Activated CD8-positive, alpha-beta memory T cell treated with anti-CD3 and anti-CD28 coated beads, Interleukin-2, amount 50 U/mL, for 1 hour (primary cell): ENCODE measurements around the gene PDCD10.

ENCODE experiments used
- DNase-seq: peaks from one replicate; pipeline ENCODE4 v3.0.0-alpha.2; 2020; ENCODE audit errors: extremely low read depth

The PDCD10 gene

GRCh38 chr3:167735233-167736138, 794 bp upstream of the PDCD10 start, which contains the start of gene SERPINI1:
SERPINI1 (plus strand) TSS chr3:167735721; CDS start chr3:167789129, 53,408 bp downstream.
- DNase-seq = peak; percentile 33

- DNase-seq = no peak
Observed at GRCh38 chr3:167733961-167734497, 663 bp downstream of the PDCD10 start.

DNA sequence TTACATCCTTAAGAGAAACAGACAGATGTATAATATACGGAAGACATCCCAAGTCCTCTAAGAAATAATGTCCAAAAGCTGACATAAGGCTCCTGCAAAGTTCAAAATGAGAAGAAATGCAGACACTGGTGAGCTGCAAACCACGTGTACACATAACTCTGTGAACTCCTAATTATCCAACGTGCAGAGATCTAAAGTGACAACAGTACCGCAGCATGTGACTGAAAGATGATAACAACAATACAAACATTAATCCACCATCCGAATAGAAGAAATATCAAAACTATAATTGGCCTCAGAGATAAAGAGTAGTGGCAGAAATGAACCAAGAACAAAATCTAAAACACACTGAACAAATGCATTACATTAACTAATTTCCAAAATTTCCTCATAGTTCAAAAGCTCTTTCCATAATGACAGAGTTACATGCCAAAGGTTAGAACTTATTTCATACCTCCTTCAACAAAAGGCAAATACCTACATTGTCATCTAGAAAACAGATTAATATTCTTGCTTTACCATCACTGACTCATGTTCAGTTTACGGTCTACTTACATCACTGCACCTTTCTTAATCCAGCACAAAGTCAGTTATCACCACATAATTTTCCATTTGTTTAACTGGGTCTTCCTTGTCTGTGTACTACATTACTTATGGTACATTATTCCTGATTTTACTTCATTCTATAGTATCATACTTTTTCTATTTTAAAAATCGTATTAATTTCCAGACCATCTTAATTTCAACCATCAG, 2.2 kb downstream of the PDCD10 start:
- no peak for DNase-seq

DNA sequence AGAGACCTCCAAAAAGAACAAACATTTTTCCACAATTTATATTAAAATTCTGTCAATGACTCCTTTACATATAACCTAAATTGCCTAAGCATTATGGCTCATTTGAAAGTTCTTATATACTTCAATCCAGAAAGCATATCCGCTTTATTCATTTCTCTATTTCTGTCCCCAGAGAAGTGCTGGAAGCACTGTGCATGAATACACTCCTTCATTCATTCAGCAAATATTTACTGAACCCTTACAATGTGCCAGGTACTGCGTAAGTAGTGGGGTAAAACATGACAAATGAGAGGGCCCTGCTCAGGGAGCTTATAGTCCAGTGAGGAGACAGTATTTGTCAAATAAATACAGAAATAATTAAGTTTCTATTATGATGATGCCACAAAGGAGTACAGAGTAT, 3.3 kb downstream of the PDCD10 start:
- no peak for DNase-seq

DNA sequence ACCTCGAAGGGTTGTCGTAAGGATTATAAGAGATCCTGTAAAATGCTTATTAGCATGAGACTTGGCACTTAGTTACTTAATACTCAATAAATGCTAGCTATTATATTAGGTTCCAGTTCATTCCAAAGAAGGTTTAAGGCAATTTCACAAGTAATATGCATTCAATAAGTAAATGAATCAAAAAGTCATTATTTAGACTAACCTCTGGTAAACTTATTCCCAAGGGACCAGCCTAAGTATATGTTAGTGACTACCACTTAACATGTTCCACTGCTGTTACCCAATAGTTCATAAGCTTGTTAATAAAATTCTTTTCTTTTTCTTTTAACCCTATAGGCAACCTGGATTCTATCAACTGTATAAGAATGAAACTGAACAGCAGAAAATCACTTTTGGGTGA, 5.1 kb downstream of the PDCD10 start:
- no peak for DNase-seq

GRCh38 chr3:167728632-167729323, 5.9 kb downstream of the PDCD10 start:
- DNase-seq = no peak

DNA sequence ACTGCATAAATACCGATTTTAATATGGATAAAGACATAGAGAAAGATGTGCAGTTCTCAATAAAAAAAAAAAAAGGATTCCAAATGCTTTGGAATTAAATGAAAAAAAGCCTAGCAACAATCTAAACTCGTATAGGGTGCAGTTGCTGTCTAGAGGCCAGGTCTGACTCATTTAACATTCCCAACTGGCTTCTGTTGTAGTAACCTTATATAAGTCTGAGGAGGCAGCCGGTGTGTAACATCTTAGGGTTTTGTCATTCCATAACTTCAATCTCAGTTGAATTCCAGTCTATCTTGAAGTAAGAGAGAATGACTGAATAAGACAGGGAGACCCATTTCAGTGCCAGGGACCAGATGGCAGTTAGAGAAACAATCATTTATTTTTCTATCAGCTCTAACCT, 6.5 kb downstream of the PDCD10 start:
- DNase-seq = no peak

DNA sequence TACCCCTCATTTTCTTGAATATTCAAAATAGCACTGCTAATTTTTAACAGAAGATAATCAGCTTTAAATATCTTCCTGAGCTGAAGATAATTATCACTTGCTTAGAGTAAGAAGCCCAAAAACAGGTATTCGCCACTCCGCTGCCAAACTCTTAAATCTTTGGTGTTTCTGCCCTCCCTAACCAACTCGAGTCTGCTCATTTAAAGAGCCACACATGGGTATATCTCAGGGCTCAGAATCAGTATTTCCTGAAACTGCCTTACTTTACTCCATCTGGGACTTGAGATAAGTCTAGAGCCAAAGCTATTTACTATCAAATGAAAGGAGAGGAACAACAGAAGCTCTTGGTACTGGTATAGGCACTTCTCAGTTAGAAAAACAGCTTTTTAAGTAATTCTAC, 10.8 kb downstream of the PDCD10 start:
- DNase-seq = no peak

- no peak for DNase-seq
Observed at GRCh38 chr3:167723025-167723512, 11.6 kb downstream of the PDCD10 start.

- no peak for DNase-seq
Observed at GRCh38 chr3:167718582-167718981, 16.1 kb downstream of the PDCD10 start.

DNA sequence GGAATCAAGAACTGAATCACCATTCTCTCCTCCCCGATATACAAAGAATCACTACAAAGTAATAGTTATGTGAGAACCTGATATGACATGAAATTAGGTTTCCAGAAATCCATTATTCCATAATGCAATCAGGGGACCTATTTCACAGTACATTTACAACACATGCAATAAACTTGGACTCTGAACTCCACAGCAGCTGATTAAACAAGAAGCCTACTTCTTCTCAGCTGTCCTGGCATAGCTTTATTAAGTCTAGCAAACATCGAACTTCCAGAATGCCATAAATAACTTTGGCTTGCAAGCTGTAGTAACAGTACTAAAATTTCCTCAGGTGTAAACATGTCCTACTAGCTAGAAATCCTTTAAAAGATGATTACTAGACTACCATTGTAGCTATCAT, 17.8 kb downstream of the PDCD10 start:
- DNase-seq = no peak

DNA sequence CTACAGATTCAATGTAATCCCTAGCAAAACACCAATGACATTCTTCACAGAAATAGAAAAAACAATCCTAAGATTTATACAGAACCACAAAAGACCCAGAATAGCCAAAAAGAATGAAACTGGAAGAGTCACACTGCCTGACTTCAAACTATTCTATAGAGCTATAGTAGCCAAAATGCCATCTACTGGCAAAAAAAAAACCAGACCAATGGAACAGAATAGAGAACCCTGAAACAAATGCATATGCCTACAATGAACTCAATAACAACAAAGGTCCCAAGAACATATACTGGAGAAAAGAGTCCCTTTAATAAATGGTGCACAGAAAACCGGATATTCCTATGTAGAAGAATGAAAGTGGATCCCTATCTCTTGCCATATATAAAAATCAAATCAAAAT, 19.8 kb downstream of the PDCD10 start:
- no peak for DNase-seq

DNA sequence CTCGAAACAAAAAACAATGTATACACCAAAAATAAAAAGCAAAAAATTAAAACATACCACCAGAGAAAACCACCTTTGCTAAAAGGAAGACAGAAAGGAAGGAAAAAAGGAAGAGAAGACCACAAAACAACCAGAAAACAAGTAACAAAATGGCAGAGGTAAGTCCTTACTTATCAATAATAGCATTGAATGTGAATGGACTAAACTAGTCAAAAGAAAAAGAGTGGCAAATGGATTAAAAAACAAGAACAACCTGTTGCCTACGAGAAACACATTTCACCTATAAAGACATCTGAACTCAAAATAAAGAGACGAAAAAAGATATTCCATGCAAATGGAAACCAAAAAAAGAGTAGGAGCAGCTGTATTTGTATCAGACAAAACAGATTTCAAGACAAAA, 22.2 kb downstream of the PDCD10 start:
- DNase-seq = no peak

DNA sequence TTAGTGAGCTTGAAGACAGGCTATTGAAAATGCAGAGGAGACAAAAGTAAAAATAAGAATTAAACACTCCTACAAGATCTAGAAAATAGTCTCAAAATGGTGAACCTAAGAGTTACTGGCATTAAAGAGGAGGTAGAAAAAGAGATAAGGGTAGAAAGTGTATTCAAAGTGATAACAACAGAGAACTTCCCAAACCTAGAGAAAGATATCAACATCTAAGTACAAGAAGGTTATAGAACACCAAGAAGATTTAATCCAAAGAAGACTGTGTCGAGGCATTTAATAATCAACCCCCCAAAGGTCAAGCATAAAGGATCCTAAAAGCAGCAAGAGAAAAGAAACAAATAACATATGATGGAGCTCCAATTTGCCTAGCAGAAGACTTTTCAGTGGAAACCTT, 23.3 kb downstream of the PDCD10 start:
- no peak for DNase-seq

GRCh38 chr3:167710552-167710951, 24.1 kb downstream of the PDCD10 start:
- no peak for DNase-seq

GRCh38 chr3:167709690-167710089, 25.0 kb downstream of the PDCD10 start:
- DNase-seq = no peak

DNA sequence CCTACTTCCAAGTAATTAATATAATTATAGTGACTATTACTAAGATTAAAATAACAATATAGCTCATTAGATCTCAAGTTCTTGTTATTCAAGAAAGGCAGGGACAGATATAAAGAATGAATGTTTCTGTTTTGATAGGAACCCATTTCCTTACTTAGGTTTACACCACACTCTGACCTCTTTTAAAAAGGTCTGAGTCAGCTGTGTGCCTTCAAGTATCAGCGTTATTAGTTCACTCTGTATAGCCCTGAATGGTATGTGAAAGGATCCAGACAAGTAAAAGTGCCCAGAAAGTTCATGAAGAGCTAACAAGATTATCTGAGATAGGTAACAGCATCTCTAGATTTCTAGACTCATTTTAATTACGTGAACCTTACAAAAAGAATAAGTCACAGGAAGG, 28.9 kb downstream of the PDCD10 start:
- DNase-seq = no peak

DNA sequence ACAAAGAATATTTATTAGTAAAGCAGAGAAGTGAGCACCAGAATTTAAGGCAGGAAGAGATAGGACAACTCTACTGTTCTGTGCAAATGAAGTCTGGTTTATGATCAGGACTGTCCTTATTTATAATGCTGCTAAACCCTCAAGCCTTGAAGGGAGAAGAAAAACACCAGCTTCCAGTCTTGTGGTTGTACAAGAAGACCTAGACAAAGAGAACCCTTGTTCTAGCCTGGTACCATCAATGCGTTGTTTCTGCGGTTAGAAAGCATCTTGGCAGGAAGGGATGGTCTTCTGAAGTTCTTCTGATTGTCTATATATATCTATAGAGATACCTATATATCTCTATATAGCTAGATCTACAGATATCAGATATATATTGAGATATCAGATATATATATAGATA, 33.8 kb downstream of the PDCD10 start:
- no peak for DNase-seq

- no peak for DNase-seq
Observed at GRCh38 chr3:167700046-167700445, 34.6 kb downstream of the PDCD10 start.

DNA sequence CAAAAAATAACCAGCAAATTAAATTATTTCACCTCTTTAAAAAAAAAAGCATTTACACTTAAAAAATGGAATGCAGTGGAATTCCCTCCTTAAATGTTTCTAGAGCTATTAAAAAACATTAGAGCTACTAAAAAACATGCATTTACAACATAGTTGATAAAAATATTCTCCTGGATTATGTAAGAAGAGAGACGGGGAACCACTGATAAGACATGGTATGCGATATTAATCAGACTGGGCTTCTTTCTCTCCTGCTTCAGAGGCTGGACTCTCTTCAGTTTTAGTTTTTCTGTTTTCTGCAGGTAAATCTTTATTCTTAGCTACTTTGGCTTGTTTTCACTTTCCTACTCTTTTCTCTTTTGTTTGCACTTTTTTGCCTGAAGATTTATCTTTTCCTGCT, 40.6 kb downstream of the PDCD10 start:
- DNase-seq = no peak

DNA sequence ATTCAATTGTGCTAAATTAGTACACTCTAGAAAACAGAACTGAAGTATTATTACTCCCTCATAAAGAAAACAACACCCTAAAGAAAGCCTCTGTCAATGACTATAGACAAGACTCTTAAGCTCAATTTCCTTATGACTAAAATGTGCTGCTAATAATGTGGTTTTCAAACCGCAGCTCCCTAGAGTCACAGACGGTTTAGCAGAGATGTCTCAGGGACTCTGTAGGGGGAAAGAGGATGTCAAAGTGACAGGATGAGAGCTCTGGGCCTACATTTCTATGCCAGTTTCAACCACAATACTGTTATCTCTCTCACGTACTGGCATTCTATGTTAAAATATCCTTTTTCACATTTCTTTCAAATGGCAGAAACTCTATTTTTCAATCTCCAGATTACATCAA, 43.3 kb downstream of the PDCD10 start:
- no peak for DNase-seq
